Stimulated activated CD4-positive, alpha-beta T cell treated with anti-CD3 and anti-CD28 coated beads, Interleukin-1b, Interleukin-23, amount 100 ng/mL, for 4 hours (primary cell): Measurements from ENCODE around the gene CHCHD5.
"Not testable (repeated sequence)": the region's sequence is repeated elsewhere in the genome, so short reads cannot be mapped to it uniquely, and the experiment has no call there.

Source experiments
- DNase-seq, 2 donors: peaks; one replicate each; pipeline ENCODE4 v3.0.0-alpha.2; 2020; ENCODE audit warnings: low read depth in 2 of 2

The CHCHD5 gene

GRCh38 chr2:112585873-112586464, 1.6 kb downstream of the CHCHD5 start:
- no peak for DNase-seq

- DNase-seq = no peak
Measured at GRCh38 chr2:112588611-112589045, 4.2 kb downstream of the CHCHD5 start.

GRCh38 chr2:112591413-112591812, 7.0 kb downstream of the CHCHD5 start:
- no peak for DNase-seq

- DNase-seq = no peak
Measured at GRCh38 chr2:112593736-112594135, 9.3 kb downstream of the CHCHD5 start.

- DNase-seq = no peak
Measured at GRCh38 chr2:112597537-112598322, 13.3 kb downstream of the CHCHD5 start.

- DNase-seq = no peak
Measured at GRCh38 chr2:112600634-112601033, 16.2 kb downstream of the CHCHD5 start.

- no peak for DNase-seq
Measured at GRCh38 chr2:112601754-112602153, 17.3 kb downstream of the CHCHD5 start.

GRCh38 chr2:112602917-112603316, 18.5 kb downstream of the CHCHD5 start:
- no peak for DNase-seq

- no peak for DNase-seq
Measured at GRCh38 chr2:112603731-112604130, 19.3 kb downstream of the CHCHD5 start.

GRCh38 chr2:112604952-112605351, 20.5 kb downstream of the CHCHD5 start:
- no peak for DNase-seq

GRCh38 chr2:112605926-112606325, 21.5 kb downstream of the CHCHD5 start:
- DNase-seq = no peak

GRCh38 chr2:112606547-112606946, 22.1 kb downstream of the CHCHD5 start:
- DNase-seq = no peak

- DNase-seq = no peak
Measured at GRCh38 chr2:112607680-112608438, 23.4 kb downstream of the CHCHD5 start.

- not testable (repeated sequence) for DNase-seq
Measured at GRCh38 chr2:112609320-112609719, 24.9 kb downstream of the CHCHD5 start.

GRCh38 chr2:112612283-112612682, 27.9 kb downstream of the CHCHD5 start:
- not testable (repeated sequence) for DNase-seq

GRCh38 chr2:112614201-112614840, 29.9 kb downstream of the CHCHD5 start:
- no peak for DNase-seq

GRCh38 chr2:112615051-112615450, 30.6 kb downstream of the CHCHD5 start:
- DNase-seq = no peak

- DNase-seq = not testable (repeated sequence)
Measured at GRCh38 chr2:112615798-112616197, 31.4 kb downstream of the CHCHD5 start.

GRCh38 chr2:112618383-112618782, 34.0 kb downstream of the CHCHD5 start:
- DNase-seq = no peak

- DNase-seq = no peak
Measured at GRCh38 chr2:112621790-112622527, 37.5 kb downstream of the CHCHD5 start.

GRCh38 chr2:112622528-112622849, 38.1 kb downstream of the CHCHD5 start:
- no peak for DNase-seq
